VCaP (cell line): ENCODE results near the gene SLC5A2.
A peak's percentile ranks its signal among the peaks of the same experiment; 100 is the strongest.
"Not testable (repeated sequence)": the region's sequence is repeated elsewhere in the genome, so short reads cannot be mapped to it uniquely, and the experiment has no call there.

Experiments
- H3K27ac ChIP-seq: fragments of 450-650 bp; 2 replicates; pipeline ENCODE4 v1.5.1; 2017
- CTCF ChIP-seq: fragments of 450-650 bp; conservative IDR thresholded peaks from 2 replicates; pipeline ENCODE4 v1.5.1; 2017; ENCODE audit warnings: mild to moderate bottlenecking, moderate library complexity

SLC5A2 gene

DNA sequence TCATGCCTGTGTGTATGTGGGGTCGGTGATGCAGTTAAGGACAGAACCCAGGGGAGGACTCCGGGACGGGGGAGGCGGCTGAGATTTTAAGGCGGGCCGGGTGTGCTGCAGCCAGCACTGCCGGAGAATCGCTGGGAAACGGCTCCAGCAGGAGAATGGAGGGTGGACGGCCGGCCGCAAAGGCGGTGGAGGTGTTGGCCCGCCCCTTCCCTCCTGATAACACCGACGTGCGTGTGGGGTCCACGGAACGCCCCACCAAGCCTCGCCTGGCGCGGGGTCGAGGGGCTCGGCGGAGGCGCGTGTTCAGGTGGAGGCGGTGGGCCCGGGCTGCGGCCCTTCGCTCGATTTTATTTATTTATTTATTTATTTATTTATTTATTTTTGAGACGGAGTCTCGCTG is 41.0 kb upstream of the SLC5A2 start:
- no peak for TF ChIP-seq CTCF
- H3K27ac ChIP-seq, result no peak overlapping the region

GRCh38 chr16:31445931-31446330 is 37.0 kb upstream of the SLC5A2 start:
- H3K27ac ChIP-seq, result not testable (repeated sequence)

DNA sequence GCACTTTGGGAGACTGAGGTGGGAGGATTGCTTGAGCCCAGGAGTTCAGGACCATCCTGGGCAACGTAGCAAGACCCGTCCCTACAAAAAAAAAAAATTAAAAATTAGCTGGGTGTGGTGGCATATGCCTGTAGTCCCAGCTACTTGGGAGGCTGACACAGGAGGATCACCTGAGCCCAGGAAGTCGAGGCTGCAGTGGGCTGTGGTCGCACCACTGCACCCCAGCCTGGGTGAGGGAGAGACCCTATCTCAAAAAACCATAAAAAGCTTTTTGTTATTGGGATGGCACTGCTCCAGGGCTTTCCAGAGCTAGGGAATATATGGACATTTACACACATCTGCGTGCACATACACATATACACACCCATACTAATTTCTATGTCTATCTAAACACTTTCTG is 31.7 kb upstream of the SLC5A2 start:
- H3K27ac ChIP-seq, result peak overlapping the region; percentile 62

GRCh38 chr16:31451681-31452351 is 31.1 kb upstream of the SLC5A2 start:
- peak; percentile 72 for TF ChIP-seq CTCF
- peak overlapping the region; percentile 62 for H3K27ac ChIP-seq

More for the DNA sequence above, 31.7 kb upstream of the SLC5A2 start:
- TF ChIP-seq CTCF, result no peak

- TF ChIP-seq CTCF, result no peak
- peak overlapping the region; percentile 62; the same call in 1 of the 2 replicates for H3K27ac ChIP-seq
These were observed 30.3 kb upstream of the SLC5A2 start for GRCh38 chr16:31452631-31453106.

DNA sequence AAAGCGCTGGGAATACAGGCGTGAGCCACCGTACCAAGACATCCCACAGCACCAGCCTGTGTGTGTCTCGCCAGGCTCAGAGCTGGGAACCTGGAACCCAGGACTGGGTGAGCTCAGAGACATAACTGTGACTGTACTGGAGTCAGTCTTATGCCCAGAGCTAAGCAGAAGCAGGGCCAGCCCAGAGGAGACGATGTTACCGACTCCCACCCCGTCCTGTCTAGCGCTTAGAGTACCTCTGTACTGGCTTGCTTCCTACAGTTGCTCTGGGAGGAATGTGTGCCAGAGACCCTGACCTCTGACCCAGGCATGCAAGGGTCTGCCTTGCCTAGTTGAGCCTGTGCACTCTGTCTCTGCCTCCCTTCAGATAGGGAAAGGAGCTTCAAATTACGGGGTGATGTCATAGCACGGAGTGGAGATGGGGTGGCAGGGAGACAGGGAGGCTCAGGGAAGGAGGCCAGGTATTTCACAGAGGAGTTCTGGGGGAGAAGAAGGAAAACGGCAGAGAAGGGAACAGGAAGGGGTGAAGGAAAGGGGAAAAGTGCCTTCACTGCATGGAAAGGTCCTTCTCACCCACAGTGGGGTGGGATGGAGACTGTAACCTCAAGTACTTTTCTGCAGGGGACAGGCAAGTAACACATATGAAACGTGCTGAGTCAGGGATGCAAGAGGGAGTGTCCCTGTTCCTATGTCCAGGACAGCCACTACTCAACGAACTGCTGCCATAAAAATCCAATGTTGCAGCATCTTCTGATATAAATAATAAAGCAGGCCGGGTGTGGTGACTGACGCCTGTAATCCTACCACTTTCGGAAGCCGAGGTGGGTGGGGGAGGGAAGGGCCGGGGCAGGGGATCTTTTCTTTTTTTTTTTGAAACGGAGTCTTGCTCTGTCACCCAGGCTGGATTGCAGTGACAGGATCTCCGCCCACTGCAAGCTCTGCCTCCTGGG is 29.4 kb upstream of the SLC5A2 start:
- H3K27ac ChIP-seq, result no peak overlapping the region
- no peak for TF ChIP-seq CTCF

DNA sequence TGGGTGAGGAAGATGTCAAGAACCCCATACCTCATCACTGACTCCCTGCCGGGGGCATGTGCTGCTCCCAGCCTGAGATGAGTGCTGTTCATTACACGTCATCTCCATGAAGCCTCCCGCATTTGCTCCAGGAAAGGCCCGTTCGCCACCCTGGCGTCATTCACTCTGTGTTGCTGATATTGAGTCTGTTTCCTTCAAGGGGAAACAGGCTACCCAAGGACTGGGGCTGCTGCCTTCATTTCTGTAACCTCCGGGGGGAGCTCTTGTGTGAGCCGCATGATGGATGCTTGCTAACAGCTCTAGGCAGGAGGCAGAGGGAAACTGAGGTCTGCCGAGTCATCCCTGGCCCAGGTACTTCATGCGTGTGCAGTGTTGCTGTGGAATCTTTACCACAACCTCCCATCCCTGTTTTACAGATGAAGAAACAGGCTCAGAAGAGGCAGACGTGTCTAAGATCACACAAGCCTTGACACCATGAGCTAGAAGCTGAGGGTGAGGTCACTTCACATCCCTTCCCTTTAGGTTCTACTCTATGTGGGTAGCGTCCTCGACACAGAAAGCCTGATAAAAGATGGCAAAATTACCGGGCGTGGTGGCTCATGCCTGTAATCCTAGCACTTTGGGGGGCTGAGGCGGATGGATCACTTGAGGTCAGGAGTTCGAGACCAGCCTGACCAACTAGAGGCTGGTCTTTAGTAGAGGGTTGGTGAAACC is 27.2 kb upstream of the SLC5A2 start:
- no peak overlapping the region for H3K27ac ChIP-seq
- no peak for TF ChIP-seq CTCF
